ENCODE measurements around the gene SLC8A1.

- TF ChIP-seq SNRNP70 (IDR thresholded peaks at IDR 0.05; ENCODE audit: low read depth, low read length) (no peak), ATM (IDR thresholded peaks at IDR 0.05; ENCODE audit: borderline replicate concordance) (no peak), ZIK1 (CRISPR knock-in tag; IDR thresholded peaks at IDR 0.05; ENCODE audit: borderline replicate concordance, low read depth) (no peak), SMARCE1 (IDR thresholded peaks at IDR 0.05; ENCODE audit: borderline replicate concordance) (no peak), BCLAF1 (IDR thresholded peaks at IDR 0.05) (no peak)
These were observed 195.2 kb downstream of the SLC8A1 start for GRCh38 chr2:40256649-40257048.
